CD4-positive, alpha-beta T cell treated with Interleukin-15 for 4 hours (primary cell): ENCODE results near the gene SNCG.
"Not testable (repeated sequence)": the region's sequence is repeated elsewhere in the genome, so short reads cannot be mapped to it uniquely, and the experiment has no call there.

Experiments
- DNase-seq: peaks from one replicate; pipeline ENCODE4 v3.0.0-alpha.2; 2020; ENCODE audit warnings: low spot score

Gene SNCG

GRCh38 chr10:86958116-86958900 is at the start of gene SNCG:
TSS of gene SNCG (plus strand) at chr10:86958599. CDS start at chr10:86958698, 99 bp downstream.
- DNase-seq = no peak

- DNase-seq = no peak
Measured at GRCh38 chr10:86914734-86915133, 43.7 kb upstream of the SNCG start.

DNA sequence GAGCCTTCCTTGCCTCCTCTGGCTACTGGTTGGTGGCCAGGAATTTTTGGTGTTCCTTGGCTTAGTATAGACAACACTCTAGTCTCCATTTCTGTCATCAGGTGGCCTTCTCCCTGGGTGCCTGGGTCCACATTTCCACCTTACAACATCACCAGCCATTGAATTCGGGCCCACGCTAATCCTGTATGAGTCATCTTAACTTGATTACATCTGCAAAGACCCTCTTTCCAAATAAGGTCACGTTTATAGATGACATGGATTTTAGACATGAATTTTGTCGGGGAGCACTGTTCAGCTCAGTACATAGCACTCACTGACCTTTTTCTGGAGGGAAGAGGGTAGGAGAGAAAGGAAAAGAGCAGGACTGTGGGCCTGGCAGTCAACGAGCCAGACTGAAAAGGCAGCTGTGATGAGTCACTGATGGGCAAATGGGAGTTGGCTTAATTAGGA is 40.4 kb upstream of the SNCG start:
- DNase-seq = no peak

DNA sequence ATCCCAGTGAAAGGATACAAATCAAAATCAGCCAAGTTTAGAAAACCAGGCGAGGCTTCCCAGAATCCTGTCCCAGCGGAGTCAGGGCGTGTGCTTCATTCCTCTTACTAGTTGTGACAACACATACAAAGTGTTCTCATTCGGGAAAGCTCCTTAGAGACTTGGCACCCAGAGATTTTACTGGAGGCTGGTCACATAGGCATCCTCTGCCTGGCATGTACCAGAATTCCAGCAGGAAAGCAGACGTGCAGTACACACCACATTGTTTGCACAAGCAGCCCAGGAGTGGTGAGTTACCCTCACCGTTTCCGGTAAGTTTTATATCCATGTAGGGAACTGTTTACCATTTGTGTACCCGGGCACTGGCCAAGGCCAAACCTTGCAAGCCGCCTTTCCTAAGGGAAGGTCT is 35.8 kb upstream of the SNCG start:
- DNase-seq = no peak

DNA sequence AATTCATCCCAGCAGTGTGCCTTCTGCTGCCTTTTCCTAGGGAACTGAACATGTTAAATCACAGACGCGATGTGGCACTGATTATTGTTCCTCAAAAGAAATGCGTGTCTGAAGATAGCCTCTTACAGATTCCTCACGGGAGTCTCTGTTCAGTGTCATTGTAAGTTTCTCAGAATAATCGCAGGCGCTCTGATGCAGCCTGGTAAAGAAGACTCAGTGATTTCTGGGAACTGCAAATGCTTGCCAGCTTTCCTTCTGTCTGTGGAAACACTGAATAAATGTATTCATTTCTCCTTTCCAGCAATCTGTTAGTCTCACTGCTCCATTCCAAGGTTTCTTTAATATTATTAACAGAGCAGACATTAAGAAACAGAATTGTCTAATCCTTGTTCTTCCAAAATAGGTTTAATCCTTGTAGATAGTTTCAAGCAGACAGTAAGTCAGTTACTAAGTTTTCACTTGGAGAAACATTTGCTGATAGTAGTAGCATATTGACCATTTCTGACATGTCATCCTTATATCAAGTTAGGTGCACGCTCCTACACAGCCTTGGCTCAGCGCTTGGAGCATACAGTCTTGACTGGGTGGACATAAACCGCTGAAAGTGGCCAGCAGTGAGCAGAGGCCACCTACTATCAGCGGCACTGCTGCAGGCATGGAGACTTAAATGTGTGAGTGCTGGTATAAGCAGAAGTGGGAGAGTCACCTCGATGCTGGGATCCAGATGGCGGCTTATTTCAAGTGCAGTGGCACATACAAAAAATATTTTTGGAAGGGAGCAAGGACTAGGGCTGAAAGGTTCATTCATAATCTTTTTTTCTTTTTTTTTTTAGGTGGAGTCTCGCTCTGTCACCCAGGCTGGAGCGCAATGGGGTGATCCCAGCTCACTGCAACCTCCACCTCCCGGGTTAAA is 28.7 kb upstream of the SNCG start:
- DNase-seq = no peak

DNA sequence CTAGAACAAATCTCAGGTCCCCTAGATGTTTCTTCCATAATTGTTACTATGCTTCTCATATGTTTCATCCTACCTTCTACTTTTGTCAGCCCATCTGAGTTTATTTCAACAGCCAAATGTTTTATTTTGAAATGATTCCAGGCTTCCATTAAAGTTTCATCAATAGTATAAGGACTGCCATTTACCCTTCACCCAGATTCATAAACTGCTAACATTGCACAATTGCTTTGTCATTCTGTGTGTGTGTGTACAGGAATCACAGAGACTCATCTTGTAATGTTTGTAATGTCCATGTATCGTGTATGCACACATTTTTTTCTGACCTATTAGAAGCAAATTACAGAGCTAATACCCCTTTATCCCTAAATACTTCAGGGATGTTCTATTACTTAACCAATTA is 26.5 kb upstream of the SNCG start:
- no peak for DNase-seq

GRCh38 chr10:86932674-86933073 is 25.7 kb upstream of the SNCG start:
- no peak for DNase-seq

DNA sequence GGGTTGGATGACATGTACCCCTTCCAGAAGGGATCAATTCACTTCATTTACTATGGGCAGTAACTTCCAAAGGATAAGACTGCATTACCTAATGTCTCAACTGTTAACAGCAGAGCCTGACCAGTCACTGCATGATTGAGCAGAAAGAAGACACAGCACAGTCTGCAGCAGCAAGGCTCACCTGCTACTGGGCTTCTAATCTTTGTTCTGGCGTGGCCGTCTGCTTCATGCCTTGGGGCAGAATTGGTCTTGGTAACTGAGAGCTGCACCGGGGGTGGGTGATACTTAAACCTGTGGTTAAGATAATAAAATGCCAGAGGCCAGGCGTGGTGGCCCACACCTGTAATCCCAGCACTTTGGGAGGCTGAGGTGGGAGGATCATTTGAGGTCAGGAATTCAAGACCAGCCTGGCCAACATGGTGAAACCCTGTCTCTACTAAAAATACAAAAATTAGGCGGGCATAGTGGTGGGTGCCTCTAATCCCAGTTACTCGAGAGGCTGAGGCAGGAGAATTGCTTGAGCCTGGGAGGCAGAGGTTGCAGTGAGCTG is 24.2 kb upstream of the SNCG start:
- not testable (repeated sequence) for DNase-seq

GRCh38 chr10:86936661-86937501 is 21.5 kb upstream of the SNCG start:
- DNase-seq = no peak

DNA sequence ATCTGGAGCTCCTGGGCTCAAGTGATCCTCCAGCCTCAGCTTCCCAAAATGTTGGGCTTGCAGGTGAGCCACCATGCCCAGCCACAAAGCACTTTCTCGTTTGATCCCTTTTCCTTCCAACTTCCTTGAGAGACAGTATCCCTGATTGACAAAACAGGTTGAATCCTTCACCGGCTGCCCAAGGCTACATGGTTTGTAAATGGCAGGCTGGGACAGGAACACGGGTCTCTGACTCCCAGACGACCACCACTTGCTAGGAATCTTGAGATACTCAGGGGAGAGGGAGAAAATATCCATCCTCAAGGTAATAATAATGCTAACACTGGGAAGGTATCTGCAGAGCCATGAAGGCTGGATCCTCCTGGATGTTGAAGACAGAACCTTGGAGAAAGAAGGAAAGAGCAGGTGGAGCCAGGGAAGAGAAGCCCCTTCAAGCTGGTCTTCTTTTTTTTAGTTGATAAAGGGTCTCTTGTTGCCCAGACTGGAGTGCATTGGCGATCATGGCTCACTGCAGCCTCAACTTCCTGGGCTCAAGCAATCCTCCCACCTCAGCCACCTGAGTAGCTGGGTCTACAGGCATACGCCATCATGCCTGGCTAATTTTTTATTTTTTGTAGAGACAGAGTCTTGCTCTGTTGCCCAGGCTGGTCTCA is 20.8 kb upstream of the SNCG start:
- no peak for DNase-seq

DNA sequence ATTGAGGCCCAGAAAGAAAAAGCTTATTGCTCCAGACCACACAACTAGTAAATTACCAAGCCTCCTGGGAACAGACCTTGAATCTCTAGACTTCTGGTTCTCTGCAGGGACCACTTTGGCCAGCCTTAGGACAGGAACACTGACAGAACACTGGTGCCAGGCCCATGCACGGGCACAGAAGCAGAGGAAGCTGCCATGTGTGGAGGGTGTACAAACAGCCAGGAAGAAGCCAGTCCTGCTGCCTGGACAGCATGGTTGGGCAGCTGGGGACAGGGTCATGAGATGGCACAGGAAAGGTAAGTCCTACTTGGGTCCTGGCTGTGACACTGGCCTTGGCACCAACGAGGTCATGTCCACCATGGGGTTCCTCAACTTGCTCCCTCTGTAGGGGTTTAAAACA is 20.1 kb upstream of the SNCG start:
- no peak for DNase-seq

DNA sequence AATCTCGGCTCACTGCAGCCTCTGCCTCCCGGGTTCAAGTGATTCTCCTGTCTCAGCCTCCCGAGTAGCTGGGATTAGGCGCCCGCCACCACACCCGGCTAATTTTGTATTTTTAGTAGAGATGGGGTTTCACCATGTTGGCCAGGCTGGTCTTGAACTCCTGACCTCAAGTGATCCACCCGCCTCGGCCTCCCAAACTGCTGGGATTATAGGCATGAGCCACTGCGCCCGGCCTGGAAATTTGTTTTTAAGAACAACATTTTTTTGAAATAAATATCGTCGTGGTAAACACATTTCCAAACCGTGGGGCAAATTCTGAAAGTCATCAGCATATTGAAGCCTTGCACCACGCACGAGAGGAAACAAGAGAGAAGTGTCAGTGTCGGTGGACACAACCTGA is 18.3 kb upstream of the SNCG start:
- not testable (repeated sequence) for DNase-seq

- no peak for DNase-seq
Measured at GRCh38 chr10:86940677-86941076, 17.7 kb upstream of the SNCG start.

DNA sequence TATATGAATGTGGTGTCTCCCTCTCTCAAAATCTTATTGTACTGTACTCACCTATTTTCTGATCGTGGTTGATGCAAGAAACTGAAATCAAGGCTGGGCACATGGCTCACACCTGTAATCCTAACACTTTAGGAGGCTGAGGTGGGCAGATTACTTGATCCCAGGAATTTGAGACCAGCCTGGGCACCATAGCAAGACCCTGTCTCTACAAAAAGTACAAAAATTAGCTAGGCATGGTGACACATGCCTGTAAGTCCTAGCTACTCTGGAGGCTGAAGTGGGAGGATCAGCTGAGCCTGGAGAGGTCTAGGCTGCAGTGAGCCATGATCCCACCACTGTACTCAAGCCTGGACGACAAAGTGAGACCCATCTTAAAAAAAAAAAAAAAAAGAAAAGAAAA is 17.0 kb upstream of the SNCG start:
- DNase-seq = no peak

DNA sequence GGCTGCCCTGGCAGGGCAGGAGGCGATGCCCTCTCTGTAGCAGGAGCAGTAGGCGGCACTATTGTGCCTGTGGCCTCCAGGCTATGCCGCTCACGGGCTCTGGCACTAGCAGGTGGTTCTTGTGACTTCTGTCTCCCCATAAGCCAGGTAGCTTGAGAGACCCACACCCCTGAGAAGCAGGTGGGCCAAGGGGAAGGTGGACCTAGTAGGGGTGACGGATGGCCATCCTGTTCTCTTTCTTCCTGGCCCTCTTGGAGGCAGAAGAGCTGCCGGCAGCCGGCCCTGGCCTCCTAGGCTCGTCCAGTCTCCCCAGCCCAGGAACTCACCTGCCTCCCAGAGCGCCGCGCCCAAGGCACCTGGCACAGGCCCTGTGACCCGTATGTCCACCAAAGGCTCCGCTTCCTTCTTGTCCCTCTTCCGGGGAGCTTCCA is 16.4 kb upstream of the SNCG start:
- DNase-seq = no peak

- no peak for DNase-seq
Measured at GRCh38 chr10:86942441-86943315, 15.7 kb upstream of the SNCG start.

GRCh38 chr10:86943316-86944030 is 14.9 kb upstream of the SNCG start:
- DNase-seq = no peak

GRCh38 chr10:86944031-86944419 is 14.4 kb upstream of the SNCG start:
- DNase-seq = no peak

DNA sequence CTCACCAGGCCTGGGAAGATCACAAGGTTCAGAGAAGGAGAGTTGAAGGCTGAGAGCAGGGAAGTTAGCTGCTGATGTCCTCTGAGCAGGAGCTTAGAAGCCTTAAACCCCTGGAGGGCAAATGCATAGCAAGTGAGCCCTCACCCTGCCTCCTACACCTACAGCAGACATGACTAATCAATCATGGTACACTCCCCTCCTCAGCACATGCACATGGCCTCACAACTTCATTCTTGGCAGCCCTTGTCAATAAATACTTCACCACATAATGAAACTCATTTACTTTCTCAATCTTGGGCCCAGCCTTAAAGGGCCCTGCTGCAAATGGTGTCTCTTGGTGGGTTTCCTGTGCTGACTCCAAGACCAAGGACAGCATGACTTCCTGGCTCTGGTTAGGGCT is 13.9 kb upstream of the SNCG start:
- DNase-seq = no peak

GRCh38 chr10:86944907-86945306 is 13.5 kb upstream of the SNCG start:
- no peak for DNase-seq
